PC-9 (cell line): Measurements from ENCODE around the gene ETV6. TPM values are rescaled to one million over a fixed set of nuclear protein-coding genes. Genes with fewer than 3 reads are reported as not detected.

ENCODE experiments used
- BruUV-seq: library from RNA; stranded (reverse); fragments of 400-500 nt; replicated peaks from 2 replicates; lab custom pipeline; 2021; lab: Mats Ljungman, UMichigan
- CTCF ChIA-PET: fragments of 300-600 bp; sonication (Branson Sonifier 250); formaldehyde crosslinking; loops from one replicate; lab custom pipeline; 2022; ENCODE audit warnings: antibody characterized with exemption; lab: Charles Lee
- POLR2A ChIA-PET: fragments of 300-600 bp; sonication (Branson Sonifier 250); formaldehyde crosslinking; loops from one replicate; lab custom pipeline; 2022; ENCODE audit warnings: antibody characterized with exemption; ENCODE audit not compliant: unreplicated experiment; lab: Charles Lee
- DNase-seq, 2 experiments: peaks; one replicate each; pipeline versions ENCODE4 v3.0.0 to v3.0.0-alpha.2; 2015 to 2022; ENCODE audit warnings: mixed read lengths in 1 of 2
- H2AFZ ChIP-seq: fragments of 200-600 bp; sonication (generic); 2 replicates; pipeline ENCODE4 v1.8.1; 2017; ENCODE audit warnings: antibody characterized with exemption
- H3F3A ChIP-seq: fragments of 200-600 bp; sonication (generic); 2 replicates; pipeline ENCODE4 v1.8.1; 2017; ENCODE audit warnings: antibody characterized with exemption, mild to moderate bottlenecking, low read depth; ENCODE audit not compliant: insufficient read depth
- H3K27ac ChIP-seq: fragments of 200-600 bp; sonication (generic); 2 replicates; pipeline ENCODE4 v1.6.1; 2016; ENCODE audit warnings: mixed run types
- H3K27me3 ChIP-seq: fragments of 200-600 bp; sonication (generic); 2 replicates; pipeline ENCODE4 v1.6.1; 2016; ENCODE audit warnings: low read depth, mixed run types; ENCODE audit not compliant: insufficient read depth
- H3K36me3 ChIP-seq: fragments of 200-600 bp; sonication (generic); 2 replicates; pipeline ENCODE4 v1.6.1; 2016; ENCODE audit warnings: low read depth, mixed run types
- H3K4me1 ChIP-seq: fragments of 200-600 bp; sonication (generic); replicated peaks from 2 replicates; pipeline ENCODE4 v1.6.1; 2016; ENCODE audit warnings: mixed run types; ENCODE audit not compliant: insufficient read depth
- H3K4me2 ChIP-seq: fragments of 200-600 bp; sonication (generic); 2 replicates; pipeline ENCODE4 v1.6.1; 2017; ENCODE audit warnings: mixed run types
- H3K4me3 ChIP-seq: fragments of 200-600 bp; sonication (generic); 2 replicates; pipeline ENCODE4 v1.6.1; 2016; ENCODE audit warnings: mixed run types
- H3K79me2 ChIP-seq: fragments of 200-600 bp; sonication (generic); 2 replicates; pipeline ENCODE4 v1.6.1; 2017; ENCODE audit warnings: low read depth, mixed run types
- H3K9me2 ChIP-seq: fragments of 200-600 bp; sonication (generic); 2 replicates; pipeline ENCODE4 v1.8.1; 2017; ENCODE audit warnings: mild to moderate bottlenecking; ENCODE audit not compliant: insufficient read depth
- H3K9me3 ChIP-seq: fragments of 200-600 bp; sonication (generic); 2 replicates; pipeline ENCODE4 v1.8.1; 2016; ENCODE audit warnings: low read depth; ENCODE audit not compliant: insufficient read depth
- H4K20me1 ChIP-seq: fragments of 200-600 bp; sonication (generic); 2 replicates; pipeline ENCODE4 v1.8.1; 2017; ENCODE audit not compliant: insufficient read depth
- EZH2 ChIP-seq: fragments of 200-600 bp; sonication (generic); IDR thresholded peaks from 2 replicates; pipeline ENCODE4 v1.8.0; 2017; ENCODE audit warnings: antibody characterized with exemption, low read depth
- intact Hi-C: fragments of 100-400 bp; cut with micrococcal nuclease; formaldehyde crosslinking; loops from one replicate; pipeline ENCODE4 v1.10.0; 2022; ENCODE audit not compliant: unreplicated experiment
- total RNA-seq: library from RNA; stranded (reverse); gene quantifications from 2 replicates; pipeline ENCODE4 v1.2.3, GENCODE V29; 2021
- TF ChIP-seq, protein P1 (sequence below): fragments of 200-600 bp; sonication (generic); conservative IDR thresholded peaks from 2 replicates; pipeline ENCODE4 v1.6.1; 2017; ENCODE audit warnings: mixed run types, antibody characterized with exemption, mild to moderate bottlenecking, moderate library complexity

Gene ETV6
- total RNA-seq, 1 experiment from 2014 or later: 62.8 TPM

GRCh38 chr12:11722578-11723138 lies 73.2 kb downstream of the ETV6 start:
- no TSS peak for BruUV-seq
- peaks cover 27% of the 10 kb centered on the region for H3K79me2 ChIP-seq

GRCh38 chr12:11723993-11724392 lies 74.5 kb downstream of the ETV6 start:
- ChIA-PET POLR2A (no interaction called here), CTCF (no interaction called here)
- no TSS peak for BruUV-seq
- Histone ChIP-seq H3K4me1 (peaks cover 11% of the 10 kb centered on the region), H3K79me2 (peaks cover 30% of the 10 kb centered on the region), H3F3A (peaks cover 12% of the 10 kb centered on the region; the same call in 1 of the 2 replicates), H3K4me3 (no peak overlapping the region), H3K27ac (no peak overlapping the region), H3K27me3 (no peaks in the 10 kb centered on the region), H3K4me2 (no peak overlapping the region), H4K20me1 (no peaks in the 10 kb centered on the region), H2AFZ (no peak overlapping the region), H3K9me3 (no peaks in the 10 kb centered on the region), H3K9me2 (no peaks in the 10 kb centered on the region), H3K36me3 (no peaks in the 10 kb centered on the region)
- TF ChIP-seq EZH2: no peak
- TF ChIP-seq, protein P1, sequence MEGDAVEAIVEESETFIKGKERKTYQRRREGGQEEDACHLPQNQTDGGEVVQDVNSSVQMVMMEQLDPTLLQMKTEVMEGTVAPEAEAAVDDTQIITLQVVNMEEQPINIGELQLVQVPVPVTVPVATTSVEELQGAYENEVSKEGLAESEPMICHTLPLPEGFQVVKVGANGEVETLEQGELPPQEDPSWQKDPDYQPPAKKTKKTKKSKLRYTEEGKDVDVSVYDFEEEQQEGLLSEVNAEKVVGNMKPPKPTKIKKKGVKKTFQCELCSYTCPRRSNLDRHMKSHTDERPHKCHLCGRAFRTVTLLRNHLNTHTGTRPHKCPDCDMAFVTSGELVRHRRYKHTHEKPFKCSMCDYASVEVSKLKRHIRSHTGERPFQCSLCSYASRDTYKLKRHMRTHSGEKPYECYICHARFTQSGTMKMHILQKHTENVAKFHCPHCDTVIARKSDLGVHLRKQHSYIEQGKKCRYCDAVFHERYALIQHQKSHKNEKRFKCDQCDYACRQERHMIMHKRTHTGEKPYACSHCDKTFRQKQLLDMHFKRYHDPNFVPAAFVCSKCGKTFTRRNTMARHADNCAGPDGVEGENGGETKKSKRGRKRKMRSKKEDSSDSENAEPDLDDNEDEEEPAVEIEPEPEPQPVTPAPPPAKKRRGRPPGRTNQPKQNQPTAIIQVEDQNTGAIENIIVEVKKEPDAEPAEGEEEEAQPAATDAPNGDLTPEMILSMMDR: no peak
- DNase-seq: no peak
- intact Hi-C loops: no loop called here

More at GRCh38 chr12:11722578-11723138, 73.2 kb downstream of the ETV6 start:
- no peak overlapping the region for H2AFZ ChIP-seq
- ChIA-PET POLR2A (no interaction called here), CTCF (no interaction called here)
- H4K20me1 ChIP-seq: no peaks in the 10 kb centered on the region
- H3F3A ChIP-seq: no peaks in the 10 kb centered on the region
- no peaks in the 10 kb centered on the region for H3K9me3 ChIP-seq
- no peaks in the 10 kb centered on the region for H3K9me2 ChIP-seq
- intact Hi-C loops: no loop called here
- no peaks in the 10 kb centered on the region for H3K36me3 ChIP-seq
- H3K27ac ChIP-seq: no peak overlapping the region
- no peak overlapping the region for H3K4me2 ChIP-seq
- H3K4me1 ChIP-seq: no peaks in the 10 kb centered on the region
- no peaks in the 10 kb centered on the region for H3K27me3 ChIP-seq
- H3K4me3 ChIP-seq: no peak overlapping the region
- no peak for TF ChIP-seq EZH2
- TF ChIP-seq, protein P1: no peak
- no peak for DNase-seq

DNA sequence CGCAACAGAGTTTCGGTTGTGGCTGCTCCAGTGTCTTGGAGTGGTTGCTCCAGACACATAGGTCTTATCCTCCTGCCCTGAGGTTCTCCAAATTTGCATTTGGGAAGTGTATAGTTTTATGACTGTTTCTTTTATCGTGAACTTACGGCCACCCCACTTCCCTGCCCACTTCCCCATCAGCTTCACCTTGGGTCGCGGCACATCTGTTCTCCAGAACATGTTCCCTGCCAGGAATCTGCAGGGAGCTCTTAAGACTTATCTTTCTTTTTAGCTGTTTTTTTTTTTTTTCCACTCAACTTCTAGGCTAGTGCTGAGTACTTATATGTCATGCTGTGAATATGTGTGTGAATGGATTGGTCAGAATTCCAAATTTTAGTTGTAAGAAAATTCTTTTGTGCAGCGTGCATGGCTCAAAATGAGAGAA lies 75.4 kb downstream of the ETV6 start:
- no peaks in the 10 kb centered on the region for H3K9me3 ChIP-seq
- BruUV-seq: no TSS peak
- H3K4me2 ChIP-seq: no peak overlapping the region
- no peak overlapping the region for H2AFZ ChIP-seq
- H3K27ac ChIP-seq: no peak overlapping the region
- peaks cover 21% of the 10 kb centered on the region for H3F3A ChIP-seq
- H3K9me2 ChIP-seq: no peaks in the 10 kb centered on the region
- H3K79me2 ChIP-seq: peaks cover 37% of the 10 kb centered on the region
- no peaks in the 10 kb centered on the region for H4K20me1 ChIP-seq
- POLR2A ChIA-PET: no interaction called here
- H3K4me3 ChIP-seq: no peak overlapping the region
- no peaks in the 10 kb centered on the region for H3K27me3 ChIP-seq
- intact Hi-C loops: no loop called here
- DNase-seq: no peak
- H3K36me3 ChIP-seq: no peaks in the 10 kb centered on the region
- peaks cover 20% of the 10 kb centered on the region for H3K4me1 ChIP-seq
- no peak for TF ChIP-seq EZH2
- TF ChIP-seq, protein P1: no peak
- CTCF ChIA-PET: no interaction called here
